GM13977 (cell line): ENCODE data around the gene FUT7.
"Not testable (repeated sequence)": the region's sequence is repeated elsewhere in the genome, so short reads cannot be mapped to it uniquely, and the experiment has no call there.

Source experiments
- DNase-seq: peaks from one replicate; pipeline ENCODE4 v3.0.0; 2012; ENCODE audit warnings: low spot score
- CTCF ChIP-seq: IDR thresholded peaks from 2 replicates; pipeline ENCODE4 v1.5.1; 2012; ENCODE audit warnings: mild to moderate bottlenecking, control low read depth; ENCODE audit not compliant: insufficient read depth; ENCODE audit errors: extremely low read depth, missing control alignments
- in situ Hi-C: fragments of 300-500 bp; cut with MboI; formaldehyde crosslinking; loops from one replicate; pipeline ENCODE4 v1.12.0; 2022; ENCODE audit warnings: low sequenced_read_pairs, low pct_unique_long_range_greater_than_20kb, mixed read lengths, inconsistent platforms; ENCODE audit not compliant: unreplicated experiment

The FUT7 gene

GRCh38 chr9:137066096-137066861, 34.4 kb upstream of the FUT7 start:
- DNase-seq: no peak
- in situ Hi-C loops: no loop called here

GRCh38 chr9:137065336-137065967, 33.6 kb upstream of the FUT7 start:
- no peak for TF ChIP-seq CTCF
- in situ Hi-C loops: no loop called here
- no peak for DNase-seq

More at GRCh38 chr9:137066096-137066861, 34.4 kb upstream of the FUT7 start:
- no peak for TF ChIP-seq CTCF

GRCh38 chr9:137064880-137065164, 32.9 kb upstream of the FUT7 start:
- no peak for DNase-seq
- no peak for TF ChIP-seq CTCF
- in situ Hi-C loops: no loop called here

GRCh38 chr9:137064027-137064879, 32.4 kb upstream of the FUT7 start:
- in situ Hi-C loops: no loop called here
- peak; percentile 96 for TF ChIP-seq CTCF
- DNase-seq: peak; percentile 76

GRCh38 chr9:137063311-137064026, 31.6 kb upstream of the FUT7 start:
- no peak for DNase-seq
- in situ Hi-C loops: no loop called here
- TF ChIP-seq CTCF: no peak

GRCh38 chr9:137062798-137063197, 30.9 kb upstream of the FUT7 start:
- in situ Hi-C loops, DNase-seq: not testable (repeated sequence)
